ENCODE measurements around the gene NRDC. TPM values are rescaled to one million over a fixed set of nuclear protein-coding genes. Genes with fewer than 3 reads are reported as not detected.

The NRDC gene
- total RNA-seq, 4 donors from 2014 or later, result 63.4 to 116 (median 87.1) TPM

GRCh38 chr1:51915951-51916350 is 37.4 kb upstream of the NRDC start:
- DNase-seq, result no peak

GRCh38 chr1:51912881-51913280 is 34.4 kb upstream of the NRDC start:
- Histone ChIP-seq H3K9me3 (no peaks in the 10 kb centered on the region), H3K4me1 (no peaks in the 10 kb centered on the region), H3K27me3 (peaks cover 22% of the 10 kb centered on the region), H3K27ac (no peak overlapping the region), H3K4me3 (no peak overlapping the region), H3K36me3 (no peaks in the 10 kb centered on the region)
- in situ Hi-C loops (cut with MboI; ENCODE audit: low pct_ligation_motif_present in 1 of 4, low pct_unique_long_range_greater_than_20kb in 1 of 4, low sequenced_read_pairs in 3 of 4) (no loop called here), intact Hi-C loops (cut with DNase I; ENCODE audit: low total_unique reads) (no loop called here)
- DNase-seq, result no peak
- TF ChIP-seq CTCF (IDR thresholded peaks at IDR 0.05) (no peak), POLR2AphosphoS5 (IDR thresholded peaks at IDR 0.05) (no peak), EP300 (IDR thresholded peaks at IDR 0.05; ENCODE audit: low read depth) (no peak), POLR2A (IDR thresholded peaks at IDR 0.05) (no peak)
- WGBS, 2 donors (ENCODE audit: low coverage in 1 of 2), result 78 to 82% methylated on average over 7 of the region's 7 CpGs

More at GRCh38 chr1:51915951-51916350, 37.4 kb upstream of the NRDC start:
- intact Hi-C loops (cut with DNase I; ENCODE audit: low total_unique reads), result no loop called here
- TF ChIP-seq EP300 (IDR thresholded peaks at IDR 0.05; ENCODE audit: low read depth) (no peak), POLR2A (IDR thresholded peaks at IDR 0.05) (no peak), POLR2AphosphoS5 (IDR thresholded peaks at IDR 0.05) (no peak), CTCF (IDR thresholded peaks at IDR 0.05) (no peak)
- no peak overlapping the region for H3K4me3 ChIP-seq
- no peaks in the 10 kb centered on the region for H3K36me3 ChIP-seq
- in situ Hi-C loops (cut with MboI; ENCODE audit: low pct_ligation_motif_present in 1 of 4, low pct_unique_long_range_greater_than_20kb in 1 of 4, low sequenced_read_pairs in 3 of 4), result no loop called here
- H3K27me3 ChIP-seq, result peaks cover 21% of the 10 kb centered on the region
- 38 to 89% methylated on average over 1 to 3 of the region's 3 CpGs for WGBS, 2 donors (ENCODE audit: low coverage in 1 of 2)
- no peaks in the 10 kb centered on the region for H3K4me1 ChIP-seq
- no peaks in the 10 kb centered on the region for H3K9me3 ChIP-seq
- H3K27ac ChIP-seq, result no peak overlapping the region

GRCh38 chr1:51910221-51911000 is 31.9 kb upstream of the NRDC start:
- WGBS, 2 donors (ENCODE audit: low coverage in 1 of 2), result 70 to 77% methylated on average over 1 to 4 of the region's 4 CpGs
- in situ Hi-C loops (cut with MboI; ENCODE audit: low pct_ligation_motif_present in 1 of 4, low pct_unique_long_range_greater_than_20kb in 1 of 4, low sequenced_read_pairs in 3 of 4) (no loop called here), intact Hi-C loops (cut with DNase I; ENCODE audit: low total_unique reads) (no loop called here)
- TF ChIP-seq EP300 (IDR thresholded peaks at IDR 0.05; ENCODE audit: low read depth) (no peak), POLR2AphosphoS5 (IDR thresholded peaks at IDR 0.05) (no peak), POLR2A (IDR thresholded peaks at IDR 0.05) (no peak), CTCF (IDR thresholded peaks at IDR 0.05) (no peak)
- no peak for DNase-seq
- Histone ChIP-seq H3K27me3 (peaks cover 17% of the 10 kb centered on the region), H3K36me3 (no peaks in the 10 kb centered on the region), H3K9me3 (no peaks in the 10 kb centered on the region), H3K4me3 (no peak overlapping the region), H3K4me1 (no peaks in the 10 kb centered on the region), H3K27ac (no peak overlapping the region)

- WGBS, 2 donors (ENCODE audit: low coverage in 1 of 2), result 50 to 62% methylated on average over 2 of the region's 2 CpGs
- Histone ChIP-seq H3K36me3 (no peaks in the 10 kb centered on the region), H3K4me3 (no peak overlapping the region), H3K27ac (no peak overlapping the region), H3K9me3 (no peaks in the 10 kb centered on the region), H3K27me3 (peaks cover 10% of the 10 kb centered on the region), H3K4me1 (no peaks in the 10 kb centered on the region)
- intact Hi-C loops (cut with DNase I; ENCODE audit: low total_unique reads) (no loop called here), in situ Hi-C loops (cut with MboI; ENCODE audit: low pct_ligation_motif_present in 1 of 4, low pct_unique_long_range_greater_than_20kb in 1 of 4, low sequenced_read_pairs in 3 of 4) (loop anchor here in 3 of 4 donors (10.0 kb wide), 2 partner anchors 86 to 96 kb away; partner anchors contain the start of gene RAB3B (in 2 of the 3))
- no peak for DNase-seq
- no peak for TF ChIP-seq POLR2A (IDR thresholded peaks at IDR 0.05)
- TF ChIP-seq CTCF (IDR thresholded peaks at IDR 0.05), result no peak
Measured at GRCh38 chr1:51908499-51908898, 30.0 kb upstream of the NRDC start.
